Ureter (tissue), 1 donor: ENCODE data around the gene HARBI1. TPM values are rescaled to one million over a fixed set of nuclear protein-coding genes. Genes with fewer than 3 reads are reported as not detected.

Experiments
- DNase-seq: peaks from one replicate; pipeline ENCODE4 v3.0.0-alpha.2; 2020; ENCODE audit warnings: low spot score
- total RNA-seq: library from RNA; stranded (reverse); gene quantifications from one replicate; pipeline ENCODE4 v1.2.4, GENCODE V29; 2023
- donor health status: DM: yes; HTN: yes; CAD: no.

The HARBI1 gene
- total RNA-seq, 1 donor from 2014 or later = 4.8 TPM

DNA sequence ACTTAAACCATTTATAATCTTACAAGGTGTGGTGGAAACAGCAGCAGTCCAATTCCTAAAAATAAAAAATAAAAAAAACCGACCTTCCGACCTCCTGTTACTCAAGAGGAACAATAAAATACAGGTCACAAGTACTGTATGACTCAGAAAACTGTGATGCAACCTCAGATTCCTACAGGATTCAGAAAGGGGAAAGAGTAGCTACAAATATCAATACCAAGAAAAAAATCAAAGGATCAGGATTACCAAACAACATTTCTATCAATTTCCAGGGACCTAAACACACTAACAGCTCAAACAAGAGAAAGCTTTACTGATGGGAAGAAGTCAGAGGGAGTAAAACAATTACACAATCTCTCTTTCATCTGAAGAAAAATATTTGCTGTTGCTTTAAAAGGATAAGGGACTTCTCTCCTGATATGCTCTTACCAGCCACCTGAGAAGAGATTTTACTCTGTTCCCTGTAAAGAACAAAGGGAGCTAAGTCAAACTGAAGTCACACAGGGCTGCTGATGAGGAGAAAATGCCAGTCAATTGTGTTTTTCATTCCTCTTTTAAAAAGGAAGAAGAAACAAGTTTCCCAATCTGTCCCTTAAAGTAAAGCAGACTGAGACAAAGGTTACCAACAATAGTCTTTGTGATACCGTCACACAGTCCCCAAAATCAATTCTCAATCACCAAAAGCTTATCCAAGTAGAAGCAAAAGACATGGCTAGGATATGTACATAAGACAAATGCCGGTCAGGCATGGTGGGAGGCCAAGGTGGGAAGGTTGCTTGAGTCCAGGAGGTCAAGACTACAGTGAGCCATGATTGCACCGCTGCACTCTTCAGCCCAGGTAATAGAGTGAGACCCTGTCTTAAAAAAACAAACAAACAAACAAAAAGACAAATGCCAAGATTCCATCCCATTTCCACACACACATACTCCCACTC, 62.5 kb downstream of the HARBI1 start:
- DNase-seq = no peak

DNA sequence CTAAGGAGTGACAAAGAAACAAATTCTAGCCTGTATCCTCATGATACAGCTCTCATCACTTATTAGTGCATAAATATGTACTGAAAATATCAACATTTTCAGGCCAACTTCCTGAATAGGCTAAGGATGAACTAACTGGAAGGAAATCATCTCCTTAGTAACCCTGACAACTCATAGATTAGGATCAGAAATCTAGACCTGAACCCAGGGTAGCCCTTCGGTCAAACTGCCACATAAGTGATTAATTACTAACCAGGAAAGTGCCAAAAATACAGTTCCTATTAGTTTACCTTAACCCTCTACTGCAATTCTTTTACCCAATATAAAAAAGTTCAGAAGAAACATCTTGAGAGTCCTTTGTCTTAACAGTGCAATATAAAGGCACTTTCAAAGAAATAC, 63.2 kb downstream of the HARBI1 start:
- DNase-seq = no peak

Other genes with a start within 250 kb of the HARBI1 start
- 105 TPM for gene MDK, start 235.6 kb downstream of the HARBI1 start, total RNA-seq
- gene CHRM4, start 225.5 kb downstream of the HARBI1 start, total RNA-seq = not detected
- 56.0 TPM for gene AMBRA1, start 23.2 kb downstream of the HARBI1 start, total RNA-seq
- gene ATG13, start 326 bp upstream of the HARBI1 start, total RNA-seq = 80.7 TPM
- 175 TPM for gene ARHGAP1, start 83.4 kb upstream of the HARBI1 start, total RNA-seq
- gene ZNF408, start 83.8 kb upstream of the HARBI1 start, total RNA-seq = 10.7 TPM
- gene F2, start 102.0 kb upstream of the HARBI1 start, total RNA-seq = not detected
- gene CKAP5, start 229.1 kb upstream of the HARBI1 start, total RNA-seq = 86.4 TPM